PFSK-1 (cell line): ENCODE measurements around the gene EDNRB.

Experiments
- FOXP2 ChIP-seq: optimal IDR thresholded peaks from 2 replicates; pipeline ENCODE3; 2011; ENCODE audit warnings: borderline replicate concordance, control low read depth, inconsistent platforms; ENCODE audit not compliant: insufficient read depth; ENCODE audit errors: extremely low read length, extremely low read depth
- POLR2AphosphoS5 ChIP-seq: IDR thresholded peaks from 2 replicates; pipeline ENCODE4 v1.6.1; 2012; ENCODE audit warnings: low read depth, mild to moderate bottlenecking, control low read depth, low read length, moderate library complexity
- SIN3A ChIP-seq: IDR thresholded peaks from 2 replicates; pipeline ENCODE4 v1.6.1; 2012; ENCODE audit warnings: mild to moderate bottlenecking, low read length, moderate library complexity, borderline replicate concordance; ENCODE audit not compliant: insufficient read depth
- TAF1 ChIP-seq: IDR thresholded peaks from 2 replicates; pipeline ENCODE4 v1.6.1; 2012; ENCODE audit warnings: low read length, control low read depth, borderline replicate concordance; ENCODE audit not compliant: insufficient read depth
- TF ChIP-seq, protein P1 (sequence below), 2 experiments: IDR thresholded peaks; 2 replicates each; pipeline versions ENCODE4 v1.6.1 to v1.8.0; 2011 to 2012; ENCODE audit warnings: low read depth in 2 of 2, low read length in 2 of 2, control low read depth in 1 of 2, inconsistent platforms in 1 of 2, mild to moderate bottlenecking in 1 of 2, moderate library complexity in 1 of 2; ENCODE audit not compliant: insufficient read depth in 1 of 2

Gene EDNRB

DNA sequence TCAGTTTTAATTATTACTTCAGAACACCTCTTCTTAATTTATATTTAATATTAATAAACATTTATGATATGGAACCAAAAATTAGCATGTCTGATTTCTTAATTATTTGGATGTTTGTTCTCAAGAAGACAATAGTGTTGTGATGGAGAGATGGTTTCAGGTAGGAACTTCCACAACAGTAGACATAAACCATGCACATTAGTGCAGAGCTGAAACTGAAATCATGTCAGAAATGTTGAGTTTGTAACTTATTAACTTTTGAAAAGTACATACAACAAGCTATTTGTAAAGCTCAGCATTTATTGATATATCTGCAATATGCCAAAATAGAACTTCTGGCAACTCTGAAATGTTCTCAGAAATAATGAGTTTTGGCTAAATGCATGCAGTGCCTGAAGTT is 11.8 kb upstream of the EDNRB start:
- no peak for TF ChIP-seq TAF1
- TF ChIP-seq POLR2AphosphoS5 = no peak
- no peak for TF ChIP-seq FOXP2
- TF ChIP-seq, protein P1, sequence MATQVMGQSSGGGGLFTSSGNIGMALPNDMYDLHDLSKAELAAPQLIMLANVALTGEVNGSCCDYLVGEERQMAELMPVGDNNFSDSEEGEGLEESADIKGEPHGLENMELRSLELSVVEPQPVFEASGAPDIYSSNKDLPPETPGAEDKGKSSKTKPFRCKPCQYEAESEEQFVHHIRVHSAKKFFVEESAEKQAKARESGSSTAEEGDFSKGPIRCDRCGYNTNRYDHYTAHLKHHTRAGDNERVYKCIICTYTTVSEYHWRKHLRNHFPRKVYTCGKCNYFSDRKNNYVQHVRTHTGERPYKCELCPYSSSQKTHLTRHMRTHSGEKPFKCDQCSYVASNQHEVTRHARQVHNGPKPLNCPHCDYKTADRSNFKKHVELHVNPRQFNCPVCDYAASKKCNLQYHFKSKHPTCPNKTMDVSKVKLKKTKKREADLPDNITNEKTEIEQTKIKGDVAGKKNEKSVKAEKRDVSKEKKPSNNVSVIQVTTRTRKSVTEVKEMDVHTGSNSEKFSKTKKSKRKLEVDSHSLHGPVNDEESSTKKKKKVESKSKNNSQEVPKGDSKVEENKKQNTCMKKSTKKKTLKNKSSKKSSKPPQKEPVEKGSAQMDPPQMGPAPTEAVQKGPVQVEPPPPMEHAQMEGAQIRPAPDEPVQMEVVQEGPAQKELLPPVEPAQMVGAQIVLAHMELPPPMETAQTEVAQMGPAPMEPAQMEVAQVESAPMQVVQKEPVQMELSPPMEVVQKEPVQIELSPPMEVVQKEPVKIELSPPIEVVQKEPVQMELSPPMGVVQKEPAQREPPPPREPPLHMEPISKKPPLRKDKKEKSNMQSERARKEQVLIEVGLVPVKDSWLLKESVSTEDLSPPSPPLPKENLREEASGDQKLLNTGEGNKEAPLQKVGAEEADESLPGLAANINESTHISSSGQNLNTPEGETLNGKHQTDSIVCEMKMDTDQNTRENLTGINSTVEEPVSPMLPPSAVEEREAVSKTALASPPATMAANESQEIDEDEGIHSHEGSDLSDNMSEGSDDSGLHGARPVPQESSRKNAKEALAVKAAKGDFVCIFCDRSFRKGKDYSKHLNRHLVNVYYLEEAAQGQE (IDR thresholded peaks at IDR 0.05; ENCODE audit: insufficient read depth in 1 of 2, low read depth in 2 of 2, low read length in 2 of 2) = no peak
- TF ChIP-seq SIN3A = no peak

DNA sequence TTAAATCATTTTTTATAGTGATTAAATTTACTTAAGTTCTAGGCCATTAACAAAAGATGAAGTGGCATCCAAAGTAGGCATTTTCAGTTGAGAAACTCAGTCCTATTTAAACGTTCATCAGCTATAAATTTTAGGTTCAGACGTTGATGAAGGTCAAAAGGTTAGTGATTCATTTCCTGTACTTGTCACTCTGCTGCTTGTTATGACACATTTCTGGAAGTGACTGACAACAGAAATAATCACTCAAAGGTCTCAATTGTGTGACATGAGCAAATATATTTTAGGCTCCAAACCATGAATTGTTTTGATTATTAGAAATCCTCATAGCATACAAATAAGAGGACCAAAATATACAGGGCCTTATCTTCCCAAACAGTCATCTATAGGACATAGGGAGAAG is 10.3 kb upstream of the EDNRB start:
- TF ChIP-seq SIN3A = no peak

DNA sequence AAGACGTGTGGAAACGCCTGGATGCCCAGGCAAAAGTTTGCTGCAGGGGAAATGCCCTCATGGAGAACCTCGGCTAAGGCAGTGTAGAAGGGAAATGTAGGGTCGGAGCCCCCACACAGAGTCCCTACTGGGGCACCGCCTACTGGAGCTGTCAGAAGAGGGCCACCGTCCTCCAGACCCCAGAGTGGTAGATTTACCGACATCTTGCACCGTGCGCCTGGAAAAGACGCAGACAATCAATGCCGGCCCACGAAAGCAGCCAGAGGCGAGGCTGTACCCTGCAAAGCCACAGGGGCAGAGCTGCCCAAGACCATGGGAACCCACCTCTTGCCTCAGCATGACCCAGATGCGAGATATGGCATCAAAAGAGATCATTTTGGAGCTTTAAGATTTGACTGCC is 7.0 kb upstream of the EDNRB start:
- TF ChIP-seq, protein P1 (IDR thresholded peaks at IDR 0.05; ENCODE audit: insufficient read depth in 1 of 2, low read depth in 2 of 2, low read length in 2 of 2) = no peak
- TF ChIP-seq FOXP2 (no peak), TAF1 (no peak), SIN3A (no peak), POLR2AphosphoS5 (no peak)

DNA sequence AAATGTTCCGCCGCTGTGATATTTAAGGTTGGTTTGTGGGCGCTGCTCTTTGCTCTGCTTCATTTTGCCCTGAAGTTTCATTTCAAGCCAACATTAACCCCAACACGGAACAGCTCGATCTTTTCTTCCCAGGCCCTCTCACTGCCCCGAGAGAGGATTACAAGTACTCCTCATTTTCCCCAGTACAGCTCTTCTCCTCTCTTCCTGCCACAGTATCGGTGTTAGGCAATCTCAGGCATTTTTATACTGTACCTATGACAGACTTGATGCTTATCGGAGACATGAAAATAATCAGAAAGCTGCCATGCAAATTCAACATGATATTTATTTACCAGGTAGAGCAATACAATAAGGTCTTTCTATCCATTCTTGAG is 1.3 kb upstream of the EDNRB start:
- TF ChIP-seq POLR2AphosphoS5 (no peak), SIN3A (no peak), FOXP2 (no peak), TAF1 (no peak)
- TF ChIP-seq, protein P1 (IDR thresholded peaks at IDR 0.05; ENCODE audit: insufficient read depth in 1 of 2, low read depth in 2 of 2, low read length in 2 of 2) = no peak

DNA sequence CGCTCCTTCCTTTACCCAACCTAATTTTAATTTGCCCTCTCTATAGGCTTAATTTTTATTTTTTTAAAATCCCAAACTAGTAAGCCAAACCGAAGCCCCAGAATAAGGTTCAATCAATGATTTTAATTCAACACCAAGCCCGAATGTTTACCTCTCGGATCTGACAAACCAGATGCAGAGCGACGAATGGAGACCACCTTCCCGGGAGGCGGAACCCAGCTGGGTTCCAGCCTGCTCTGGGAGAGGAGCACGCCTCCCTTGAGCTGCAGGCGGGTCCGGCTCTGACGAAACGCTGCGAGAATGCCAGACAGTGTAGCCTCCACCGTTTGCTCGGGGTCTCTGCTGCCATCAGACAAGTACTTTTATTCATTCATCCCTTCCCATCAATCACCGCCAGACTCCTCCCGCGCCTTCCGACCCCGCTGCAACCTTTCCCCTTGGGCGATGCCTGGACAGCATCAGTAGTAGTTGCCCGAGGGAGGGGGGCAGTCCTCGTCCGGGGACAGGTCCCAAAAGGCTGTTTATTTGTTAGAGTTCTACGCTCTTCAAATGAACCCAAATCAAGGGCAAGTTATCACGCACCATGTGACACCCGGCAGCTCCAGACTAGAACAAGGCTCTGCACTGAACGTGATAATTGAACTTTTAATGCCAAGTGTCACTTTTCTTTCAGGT is 752 bp upstream of the EDNRB start:
- TF ChIP-seq TAF1 = no peak

DNA sequence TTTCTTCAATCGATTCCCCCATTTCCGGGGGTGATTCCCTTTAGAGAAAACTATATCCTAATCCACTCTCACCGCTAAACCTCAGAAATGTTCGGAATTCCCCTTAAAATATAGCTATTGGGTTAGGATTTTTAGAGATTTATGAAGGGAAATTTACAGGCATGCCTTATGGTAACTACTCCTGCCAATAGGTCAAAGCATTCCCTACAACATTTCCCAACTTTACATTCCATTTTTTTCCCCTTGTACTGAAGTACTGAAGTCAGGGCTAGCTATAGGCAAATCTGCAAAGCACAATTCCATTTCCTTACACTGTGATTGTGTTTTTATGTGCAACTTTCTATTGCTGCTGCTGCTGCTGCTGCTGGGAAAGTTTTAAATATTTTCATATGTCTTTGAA is 2.1 kb downstream of the EDNRB start:
- TF ChIP-seq SIN3A (no peak), TAF1 (no peak), POLR2AphosphoS5 (no peak), FOXP2 (no peak)
- TF ChIP-seq, protein P1 (IDR thresholded peaks at IDR 0.05; ENCODE audit: insufficient read depth in 1 of 2, low read depth in 2 of 2, low read length in 2 of 2) = no peak
